Mucosa of descending colon (tissue), 3 donors: ENCODE measurements around the gene GLB1L3. TPM values are rescaled to one million over a fixed set of nuclear protein-coding genes. Genes with fewer than 3 reads are reported as not detected.

Experiments used
- ATAC-seq: fragments of 200-7000 bp; cut with Tn5 transposase; one replicate; pipeline ENCODE4 v1.9.1; 2020; ENCODE audit warnings: mild to moderate bottlenecking, moderate library complexity
- DNase-seq, 3 donors: peaks; one replicate each; pipeline ENCODE4 v3.0.0-alpha.2; 2020
- H3K36me3 ChIP-seq: fragments of 200-600 bp; one replicate; pipeline ENCODE4 v1.8.0; 2021; ENCODE audit warnings: low read depth, mild to moderate bottlenecking
- H3K4me1 ChIP-seq: fragments of 200-600 bp; one replicate; pipeline ENCODE4 v1.8.0; 2021; ENCODE audit warnings: low read depth, mild to moderate bottlenecking
- H3K4me3 ChIP-seq: fragments of 200-600 bp; one replicate; pipeline ENCODE4 v1.8.0; 2021; ENCODE audit warnings: mild to moderate bottlenecking
- H3K9me3 ChIP-seq: fragments of 200-600 bp; one replicate; pipeline ENCODE4 v1.8.0; 2021; ENCODE audit warnings: mild to moderate bottlenecking
- intact Hi-C, 2 donors: fragments of 100-400 bp; cut with DNase I in 1 of 2; cut with micrococcal nuclease in 1 of 2; formaldehyde crosslinking; loops; one replicate each; pipeline versions ENCODE4 v1.11.0 to v1.11.1; 2022; cut with DNase I, micrococcal nuclease
- total RNA-seq, 3 donors: library from RNA; stranded (reverse); fragmentation: NEBNext Ultra II Directional in 2 of 3; extraction: Animal tissue kit (Norgen Biotek cat#: 25700) in 2 of 3; gene quantifications; one replicate each; pipeline versions ENCODE4 v1.2.1 to v1.2.4, GENCODE V29; 2021 to 2023
- TF ChIP-seq, protein P1 (sequence below): fragments of 200-600 bp; IDR thresholded peaks from one replicate; pipeline ENCODE4 v1.8.0; 2022; ENCODE audit warnings: antibody characterized with exemption, mild to moderate bottlenecking
- donor health status: DM: no; HTN: no; CAD: no; lungs with moderate emphysema.
- donor health status: DM: no; HTN: no; CAD: no.
- donor health status: DM: no; HTN: yes; CAD: no.

GLB1L3 gene
- total RNA-seq, 3 donors from 2014 or later = 0.09 TPM; not detected in 2

DNA sequence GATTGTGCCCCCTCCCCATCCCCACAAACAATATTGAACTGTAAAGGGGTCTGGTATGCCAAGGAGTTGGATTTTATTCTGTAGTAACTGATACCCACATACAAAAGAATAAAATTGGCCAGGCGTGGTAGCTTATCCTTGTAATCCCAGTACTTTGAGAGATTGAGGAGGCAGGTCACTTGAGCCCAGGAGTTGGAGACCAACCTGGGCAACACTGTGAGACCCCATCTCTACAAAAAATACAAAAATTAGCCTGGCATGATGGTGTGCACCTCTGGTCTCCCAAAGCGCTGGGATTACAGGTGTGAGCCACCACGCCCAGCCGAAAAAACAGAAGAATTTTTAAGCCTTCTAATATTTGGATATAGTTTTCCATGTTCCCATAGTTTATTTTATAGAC lies 4.2 kb upstream of the GLB1L3 start:
- TF ChIP-seq, protein P1, sequence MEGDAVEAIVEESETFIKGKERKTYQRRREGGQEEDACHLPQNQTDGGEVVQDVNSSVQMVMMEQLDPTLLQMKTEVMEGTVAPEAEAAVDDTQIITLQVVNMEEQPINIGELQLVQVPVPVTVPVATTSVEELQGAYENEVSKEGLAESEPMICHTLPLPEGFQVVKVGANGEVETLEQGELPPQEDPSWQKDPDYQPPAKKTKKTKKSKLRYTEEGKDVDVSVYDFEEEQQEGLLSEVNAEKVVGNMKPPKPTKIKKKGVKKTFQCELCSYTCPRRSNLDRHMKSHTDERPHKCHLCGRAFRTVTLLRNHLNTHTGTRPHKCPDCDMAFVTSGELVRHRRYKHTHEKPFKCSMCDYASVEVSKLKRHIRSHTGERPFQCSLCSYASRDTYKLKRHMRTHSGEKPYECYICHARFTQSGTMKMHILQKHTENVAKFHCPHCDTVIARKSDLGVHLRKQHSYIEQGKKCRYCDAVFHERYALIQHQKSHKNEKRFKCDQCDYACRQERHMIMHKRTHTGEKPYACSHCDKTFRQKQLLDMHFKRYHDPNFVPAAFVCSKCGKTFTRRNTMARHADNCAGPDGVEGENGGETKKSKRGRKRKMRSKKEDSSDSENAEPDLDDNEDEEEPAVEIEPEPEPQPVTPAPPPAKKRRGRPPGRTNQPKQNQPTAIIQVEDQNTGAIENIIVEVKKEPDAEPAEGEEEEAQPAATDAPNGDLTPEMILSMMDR = no peak
- Histone ChIP-seq H3K9me3 (no peaks in the 10 kb centered on the region), H3K4me3 (no peak overlapping the region), H3K4me1 (peaks cover 15% of the 10 kb centered on the region), H3K36me3 (no peaks in the 10 kb centered on the region)
- no peak for DNase-seq
- ATAC-seq = no peak
- intact Hi-C loops = no loop called here

GRCh38 chr11:134272381-134273316 lies 3.5 kb upstream of the GLB1L3 start:
- intact Hi-C loops = no loop called here
- ATAC-seq (no peak), DNase-seq (no peak)
- TF ChIP-seq, protein P1 = no peak
- Histone ChIP-seq H3K9me3 (no peaks in the 10 kb centered on the region), H3K4me1 (peaks cover 16% of the 10 kb centered on the region), H3K4me3 (no peak overlapping the region), H3K36me3 (no peaks in the 10 kb centered on the region)

- TF ChIP-seq, protein P1 = no peak
- H3K9me3 ChIP-seq = no peaks in the 10 kb centered on the region
Measured at GRCh38 chr11:134273317-134273712, 2.9 kb upstream of the GLB1L3 start.

DNA sequence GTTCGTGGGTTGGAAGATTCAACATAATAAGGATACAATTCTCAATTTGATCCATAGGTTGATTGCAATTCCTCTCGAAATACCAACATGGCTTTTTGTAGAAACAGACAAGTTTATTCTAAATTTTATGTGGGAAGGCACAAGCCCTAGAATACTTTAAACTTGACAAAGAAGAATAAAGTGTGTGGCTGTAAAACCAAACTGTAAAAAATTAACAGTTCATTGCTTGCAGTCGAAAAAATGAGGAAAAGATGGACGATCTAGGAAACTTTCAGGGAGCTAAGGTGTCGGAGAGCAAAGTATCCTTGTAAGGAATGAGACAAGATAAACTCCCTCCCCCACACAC lies 1.0 kb upstream of the GLB1L3 start:
- no peak for DNase-seq
- TF ChIP-seq, protein P1 = no peak
- ATAC-seq = no peak
- intact Hi-C loops = no loop called here
- Histone ChIP-seq H3K4me1 (peaks cover 16% of the 10 kb centered on the region), H3K9me3 (no peaks in the 10 kb centered on the region), H3K4me3 (no peak overlapping the region), H3K36me3 (no peaks in the 10 kb centered on the region)

More at GRCh38 chr11:134273317-134273712, 2.9 kb upstream of the GLB1L3 start:
- Histone ChIP-seq H3K36me3 (no peaks in the 10 kb centered on the region), H3K4me3 (no peak overlapping the region), H3K4me1 (peaks cover 16% of the 10 kb centered on the region)
- ATAC-seq (no peak), DNase-seq (no peak)
- intact Hi-C loops = no loop called here

GRCh38 chr11:134276396-134277182 lies 410 bp downstream of the GLB1L3 start:
- H3K4me3 ChIP-seq = no peak overlapping the region
- intact Hi-C loops = no loop called here
- DNase-seq (no peak), ATAC-seq (peak; percentile 49)
- TF ChIP-seq, protein P1 = no peak
- no peaks in the 10 kb centered on the region for H3K36me3 ChIP-seq
- no peaks in the 10 kb centered on the region for H3K9me3 ChIP-seq
- peaks cover 16% of the 10 kb centered on the region for H3K4me1 ChIP-seq
